Stimulated activated CD4-positive, alpha-beta T cell treated with anti-CD3 and anti-CD28 coated beads, Interleukin-1b, Interleukin-23, amount 100 ng/mL, for 24 hours (primary cell): ENCODE measurements around the gene HSPA9.

Experiments used
- DNase-seq, 4 experiments: peaks; one replicate each; pipeline ENCODE4 v3.0.0-alpha.2; 2020; ENCODE audit warnings: low read depth in 4 of 4, low spot score in 1 of 4

The HSPA9 gene

GRCh38 chr5:138564242-138564641 is 11.0 kb downstream of the HSPA9 start:
- DNase-seq: no peak

DNA sequence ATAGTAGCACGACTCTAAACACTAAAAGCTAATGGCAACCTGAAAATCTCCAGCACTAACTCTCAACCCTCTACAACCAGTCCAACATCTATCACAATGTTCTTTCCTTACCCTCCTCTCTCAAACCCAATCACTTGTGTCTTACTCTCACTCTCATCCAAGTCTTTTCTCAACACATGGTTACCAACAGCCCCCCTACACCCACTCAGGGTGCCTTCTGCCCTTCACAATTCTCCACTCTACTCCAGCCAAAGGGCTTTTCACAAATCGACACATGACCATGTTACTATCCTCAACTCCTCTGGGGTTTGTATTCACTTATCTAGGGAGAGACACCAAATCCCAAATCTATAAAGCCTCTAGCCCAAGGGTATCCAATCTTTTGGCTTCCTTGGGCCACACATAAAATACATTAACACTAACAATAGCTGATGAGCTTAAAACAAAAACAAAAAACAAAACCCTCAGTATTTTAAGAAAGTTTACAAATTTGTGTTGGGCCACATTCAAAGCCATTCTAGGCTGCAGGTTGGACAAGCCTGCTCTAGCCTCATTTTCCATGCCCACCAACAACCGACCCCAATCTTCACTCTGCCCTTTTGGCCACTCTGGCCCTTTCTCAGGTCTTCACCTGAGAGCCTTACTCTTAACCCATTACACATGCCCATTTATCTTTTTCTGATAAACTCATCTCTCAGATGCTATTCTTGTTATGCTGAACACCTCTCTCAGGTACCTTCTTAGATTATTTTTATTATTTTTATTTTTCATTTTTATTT is 11.7 kb downstream of the HSPA9 start:
- DNase-seq: no peak

- no peak for DNase-seq
Observed at GRCh38 chr5:138560971-138561370, 14.2 kb downstream of the HSPA9 start.

GRCh38 chr5:138559937-138560336 is 15.3 kb downstream of the HSPA9 start:
- DNase-seq: no peak

GRCh38 chr5:138557677-138558076 is 17.5 kb downstream of the HSPA9 start:
- no peak for DNase-seq

GRCh38 chr5:138554143-138554542 is 21.1 kb downstream of the HSPA9 start:
- DNase-seq: no peak

DNA sequence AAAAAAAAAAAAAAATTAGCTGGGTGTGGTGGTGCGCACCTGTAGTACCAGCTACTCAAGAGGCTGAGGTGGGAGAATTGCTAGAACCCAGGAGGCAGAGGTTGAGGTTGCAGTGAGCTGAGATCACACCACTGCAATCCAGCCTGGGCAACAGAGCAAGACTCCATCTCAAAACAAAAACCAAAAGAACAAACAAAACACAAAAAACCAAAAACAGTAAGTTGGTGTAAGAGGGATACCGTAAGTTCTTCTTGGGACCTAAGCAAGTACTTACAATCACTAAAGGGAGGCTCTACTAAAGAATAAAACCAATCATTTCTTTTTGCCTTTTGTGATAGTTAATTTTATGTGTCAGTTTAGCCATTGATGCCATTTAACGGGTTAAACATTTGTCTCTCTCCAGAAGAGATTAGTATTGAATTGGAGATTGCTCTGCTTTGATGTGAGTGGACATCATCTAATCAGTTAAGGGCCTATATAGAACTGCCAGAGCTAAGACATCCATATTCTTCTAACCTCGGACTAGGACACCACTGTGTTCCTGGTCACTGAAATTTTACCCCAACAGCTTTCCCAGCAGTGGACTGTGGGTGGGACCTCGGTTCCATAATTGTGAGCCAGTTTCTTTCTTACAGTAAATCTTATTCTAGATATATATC is 21.6 kb downstream of the HSPA9 start:
- no peak for DNase-seq

- no peak for DNase-seq
Observed at GRCh38 chr5:138552657-138553056, 22.5 kb downstream of the HSPA9 start.

DNA sequence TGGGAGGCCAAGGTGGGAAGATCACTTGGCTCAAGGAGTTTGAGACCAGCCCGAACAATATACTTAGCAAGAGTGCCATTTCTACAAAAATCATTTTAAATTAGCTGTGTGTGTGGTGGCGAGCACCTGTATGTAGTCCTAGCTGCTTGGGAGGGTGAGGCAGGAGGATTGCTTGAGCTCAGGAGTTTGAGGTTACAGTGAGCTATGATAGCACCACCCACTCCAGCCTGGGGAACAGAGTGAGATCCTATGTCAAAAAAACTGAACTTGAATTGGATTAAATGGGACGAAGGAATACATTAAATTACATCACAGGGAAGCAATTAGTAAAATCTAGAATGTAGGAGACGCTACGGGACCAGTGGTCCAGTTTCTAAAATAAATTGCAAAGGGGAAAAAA is 25.8 kb downstream of the HSPA9 start:
- no peak for DNase-seq

DNA sequence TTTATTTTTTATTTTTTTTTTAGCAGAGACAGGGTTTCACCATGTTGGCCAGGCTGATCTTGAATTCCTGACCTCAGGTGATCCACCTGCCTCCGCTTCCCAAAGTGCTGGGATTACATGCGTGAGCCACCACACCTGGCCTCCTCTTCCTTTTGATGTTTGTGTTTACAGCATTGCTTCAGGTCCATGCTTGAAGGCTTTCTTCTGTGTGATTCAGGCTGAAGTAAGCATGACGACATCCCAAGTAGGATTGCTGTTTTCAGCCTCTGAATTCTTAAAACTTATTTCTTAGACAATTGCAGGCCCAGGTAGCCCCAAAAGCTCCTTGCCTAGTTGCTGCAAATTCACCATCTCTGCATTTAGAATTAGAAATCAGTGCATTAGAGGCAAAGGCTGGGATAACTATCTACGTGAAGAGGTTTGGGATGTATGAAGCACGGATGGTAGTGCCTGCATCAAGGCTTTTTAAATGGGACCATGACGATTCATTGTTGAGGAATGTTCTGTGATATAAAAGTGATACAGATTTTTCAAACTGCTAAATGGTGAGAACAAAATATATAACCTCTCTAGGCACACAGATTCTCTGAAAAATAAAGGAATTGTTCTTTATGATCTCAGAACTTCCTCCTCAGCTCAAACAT is 29.2 kb downstream of the HSPA9 start:
- DNase-seq: no peak

- DNase-seq: no peak
Observed at GRCh38 chr5:138544181-138545134, 30.7 kb downstream of the HSPA9 start.

- peak in 1 of 4 experiments; percentile 62 for DNase-seq
Observed at GRCh38 chr5:138543730-138544104, 31.5 kb downstream of the HSPA9 start.

- DNase-seq: peak; percentile 96 to 99 (median 98)
Observed at GRCh38 chr5:138542956-138543729, 32.1 kb downstream of the HSPA9 start, which contains the start of gene ETF1. ETF1 (minus strand) TSS chr5:138543236; CDS start chr5:138542918, 318 bp downstream.

GRCh38 chr5:138542180-138542955 is 32.8 kb downstream of the HSPA9 start:
- DNase-seq: peak in 1 of 4 experiments; percentile 16

DNA sequence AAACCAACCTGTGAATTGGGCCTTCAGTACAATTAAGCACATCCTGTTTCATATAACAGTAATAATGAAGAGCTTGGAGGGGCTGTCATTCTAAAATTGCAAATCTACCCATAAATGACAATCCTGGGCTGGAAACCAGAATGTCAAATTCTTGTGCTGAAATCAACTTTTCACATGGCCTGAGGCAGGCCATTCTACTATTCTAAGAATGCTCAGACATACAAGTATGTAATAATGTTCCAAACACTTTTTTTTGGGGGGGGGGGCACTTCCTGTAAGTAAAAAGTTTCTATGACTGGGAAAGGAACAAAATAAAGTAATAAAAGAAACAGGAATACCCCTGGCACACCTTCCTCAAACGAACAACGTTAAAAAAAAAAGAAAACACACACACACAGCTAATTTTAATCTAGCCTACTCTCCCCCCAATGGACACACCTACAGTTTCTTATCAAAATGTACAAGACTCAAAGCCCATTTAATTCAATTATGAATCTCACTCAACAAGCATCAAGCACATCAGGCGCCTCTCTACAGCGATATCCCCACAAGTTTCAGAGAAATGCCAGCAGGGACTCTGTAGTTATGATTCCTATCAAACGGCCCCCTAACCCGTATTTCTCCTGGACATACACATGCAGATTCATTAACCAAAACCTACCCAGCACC is 33.6 kb downstream of the HSPA9 start:
- DNase-seq: no peak

DNA sequence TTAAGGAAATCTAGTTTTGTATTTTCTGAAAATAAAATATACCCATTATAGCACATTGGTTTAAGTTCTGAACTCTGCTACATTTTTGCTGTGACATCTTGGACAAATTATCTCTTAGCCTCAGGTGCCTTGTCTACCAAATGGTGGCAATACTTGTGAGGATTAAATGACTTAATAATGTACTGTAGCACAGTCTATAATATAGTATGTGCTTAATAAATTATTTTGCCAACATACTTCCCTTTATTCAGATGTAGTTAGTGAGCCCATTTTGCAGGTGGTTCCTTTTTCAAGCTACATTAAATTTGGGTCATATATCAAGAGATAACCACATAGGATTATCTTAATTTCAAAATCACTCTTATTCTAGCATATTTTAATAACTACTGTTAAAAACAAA is 35.4 kb downstream of the HSPA9 start:
- DNase-seq: no peak

DNA sequence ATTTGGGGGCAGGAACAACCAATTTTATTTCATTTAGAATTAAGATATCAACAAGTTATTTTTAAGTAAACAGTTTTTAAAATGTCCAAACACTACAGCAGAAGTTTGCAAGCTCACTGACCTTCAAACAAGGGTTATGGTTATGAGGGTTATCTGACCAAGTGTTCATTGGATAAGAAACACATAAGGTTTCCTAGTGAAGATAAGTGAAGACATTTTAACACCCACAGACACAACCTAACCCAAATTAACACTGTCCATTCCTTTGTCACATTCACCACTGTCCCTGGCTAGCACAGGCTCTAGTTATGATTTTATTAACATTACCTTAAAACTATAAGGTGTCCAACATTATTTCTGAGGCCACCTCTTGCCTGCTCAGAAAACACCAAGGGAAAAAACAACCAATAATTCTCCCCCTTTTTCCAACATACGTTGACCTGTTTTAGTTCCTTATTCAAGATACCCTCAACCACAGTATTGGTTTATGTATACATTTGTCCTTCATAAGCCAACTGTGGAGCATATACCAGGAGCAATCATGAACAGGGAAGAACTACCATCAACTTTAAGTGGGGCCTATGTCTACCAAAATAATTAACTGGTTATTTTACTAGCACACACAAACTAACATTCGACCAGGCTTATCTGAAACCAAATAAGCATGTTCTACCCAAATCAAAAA is 36.1 kb downstream of the HSPA9 start:
- DNase-seq: no peak

- DNase-seq: no peak
Observed at GRCh38 chr5:138536665-138537315, 38.4 kb downstream of the HSPA9 start.
